RWPE2 (cell line): ENCODE data around the gene CAPN12.

ENCODE experiments used
- ATAC-seq: fragments of 200-7000 bp; cut with Tn5 transposase; 3 replicates; pipeline ENCODE4 v1.9.1; 2021; ENCODE audit warnings: low read depth
- DNase-seq: peaks from one replicate; pipeline ENCODE4 v3.0.0-alpha.2; 2020; ENCODE audit warnings: low spot score
- H3K27ac ChIP-seq: fragments of 450-650 bp; 2 replicates; pipeline ENCODE4 v1.5.1; 2017; ENCODE audit warnings: mild to moderate bottlenecking; ENCODE audit not compliant: poor library complexity, severe bottlenecking
- H3K27me3 ChIP-seq: fragments of 250-450 bp; sonication (Bioruptor Pico); 2 replicates; pipeline ENCODE4 v1.5.1; 2021; ENCODE audit warnings: mild to moderate bottlenecking, moderate library complexity; ENCODE audit not compliant: insufficient read depth, poor library complexity, severe bottlenecking
- H3K36me3 ChIP-seq: fragments of 250-450 bp; sonication (Bioruptor Pico); 2 replicates; pipeline ENCODE4 v1.5.1; 2020; ENCODE audit warnings: low read depth, mild to moderate bottlenecking, moderate library complexity
- H3K4me1 ChIP-seq: fragments of 250-450 bp; sonication (Bioruptor Pico); 2 replicates; pipeline ENCODE4 v1.5.1; 2021; ENCODE audit warnings: mild to moderate bottlenecking, moderate library complexity; ENCODE audit not compliant: insufficient read depth, poor library complexity, severe bottlenecking
- H3K4me3 ChIP-seq: fragments of 250-450 bp; sonication (Bioruptor Pico); 2 replicates; pipeline ENCODE4 v1.5.1; 2021; ENCODE audit warnings: mild to moderate bottlenecking, moderate library complexity; ENCODE audit not compliant: severe bottlenecking
- H3K9me3 ChIP-seq: fragments of 250-450 bp; sonication (Bioruptor Pico); 2 replicates; pipeline ENCODE4 v1.5.1; 2021; ENCODE audit warnings: mild to moderate bottlenecking, moderate library complexity; ENCODE audit not compliant: severe bottlenecking
- CTCF ChIP-seq: fragments of 450-650 bp; IDR thresholded peaks from one replicate; pipeline ENCODE4 v1.5.1; 2017; ENCODE audit warnings: mild to moderate bottlenecking, moderate library complexity; ENCODE audit not compliant: poor library complexity, severe bottlenecking

CAPN12 gene

GRCh38 chr19:38708413-38709024, 35.8 kb downstream of the CAPN12 start:
- H3K27me3 ChIP-seq = no peaks in the 10 kb centered on the region
- H3K27ac ChIP-seq = peak overlapping the region; percentile 43
- H3K9me3 ChIP-seq = no peaks in the 10 kb centered on the region
- ATAC-seq (no peak), DNase-seq (no peak)
- H3K4me1 ChIP-seq = no peaks in the 10 kb centered on the region
- H3K4me3 ChIP-seq = no peak overlapping the region
- TF ChIP-seq CTCF = no peak
- peaks cover 100% of the 10 kb centered on the region for H3K36me3 ChIP-seq

- no peaks in the 10 kb centered on the region for H3K4me1 ChIP-seq
- no peak for TF ChIP-seq CTCF
- H3K36me3 ChIP-seq = peaks cover 100% of the 10 kb centered on the region
- ATAC-seq (no peak), DNase-seq (no peak)
- peak overlapping the region; percentile 43 for H3K27ac ChIP-seq
- no peaks in the 10 kb centered on the region for H3K9me3 ChIP-seq
- no peaks in the 10 kb centered on the region for H3K27me3 ChIP-seq
- H3K4me3 ChIP-seq = no peak overlapping the region
Observed at GRCh38 chr19:38707512-38708114, 36.7 kb downstream of the CAPN12 start.

GRCh38 chr19:38706792-38707511, 37.3 kb downstream of the CAPN12 start:
- DNase-seq (no peak), ATAC-seq (no peak)
- Histone ChIP-seq H3K27me3 (no peaks in the 10 kb centered on the region), H3K4me1 (no peaks in the 10 kb centered on the region), H3K9me3 (no peaks in the 10 kb centered on the region), H3K4me3 (no peak overlapping the region), H3K36me3 (peaks cover 100% of the 10 kb centered on the region), H3K27ac (peak overlapping the region; percentile 43)
- no peak for TF ChIP-seq CTCF

GRCh38 chr19:38705197-38706019, 38.9 kb downstream of the CAPN12 start:
- Histone ChIP-seq H3K27me3 (no peaks in the 10 kb centered on the region), H3K9me3 (no peaks in the 10 kb centered on the region), H3K36me3 (peaks cover 100% of the 10 kb centered on the region), H3K4me1 (no peaks in the 10 kb centered on the region), H3K27ac (peak overlapping the region; percentile 43), H3K4me3 (no peak overlapping the region)
- DNase-seq (no peak), ATAC-seq (no peak)
- TF ChIP-seq CTCF = no peak
